Fibroblast of the aortic adventitia (primary cell): ENCODE data around the gene MAU2. TPM values are rescaled to one million over a fixed set of nuclear protein-coding genes. Genes with fewer than 3 reads are reported as not detected.
"Not testable (repeated sequence)": the region's sequence is repeated elsewhere in the genome, so short reads cannot be mapped to it uniquely, and the experiment has no call there.

Source experiments
- DNase-seq: peaks from one replicate; pipeline ENCODE4 v3.0.0-alpha.2; 2010; ENCODE audit warnings: low read depth
- H3K4me3 ChIP-seq: 2 replicates; pipeline ENCODE4 v1.5.1; 2011; ENCODE audit warnings: low read depth, mild to moderate bottlenecking, control low read depth, low read length, moderate library complexity
- CTCF ChIP-seq: IDR thresholded peaks from 2 replicates; pipeline ENCODE4 v1.5.1; 2011; ENCODE audit warnings: mild to moderate bottlenecking, low read length, control low read depth, inconsistent platforms; ENCODE audit not compliant: insufficient read depth
- total RNA-seq: library from RNA; depleted of rRNA; stranded (reverse); fragments of >200 nt; gene quantifications from 2 replicates; pipeline ENCODE4 v1.2.3, GENCODE V29; 2012; ENCODE audit warnings: low replicate concordance

Gene MAU2
- total RNA-seq, 1 donor = 34.6 TPM

- DNase-seq = no peak
- TF ChIP-seq CTCF = no peak
Observed at GRCh38 chr19:19343016-19343362, 22.4 kb downstream of the MAU2 start.

GRCh38 chr19:19343762-19344161 is 23.1 kb downstream of the MAU2 start:
- no peak overlapping the region for H3K4me3 ChIP-seq
- TF ChIP-seq CTCF = no peak
- no peak for DNase-seq

More at GRCh38 chr19:19343016-19343362, 22.4 kb downstream of the MAU2 start:
- H3K4me3 ChIP-seq = no peak overlapping the region

GRCh38 chr19:19345232-19345631 is 24.6 kb downstream of the MAU2 start:
- H3K4me3 ChIP-seq = no peak overlapping the region
- TF ChIP-seq CTCF = no peak
- no peak for DNase-seq

- no peak for DNase-seq
- no peak overlapping the region for H3K4me3 ChIP-seq
- TF ChIP-seq CTCF = no peak
Observed at GRCh38 chr19:19345970-19346369, 25.3 kb downstream of the MAU2 start.

- no peak for DNase-seq
- no peak overlapping the region for H3K4me3 ChIP-seq
- TF ChIP-seq CTCF = no peak
Observed at GRCh38 chr19:19347401-19348110, 26.9 kb downstream of the MAU2 start.

- DNase-seq = peak; percentile 21
- TF ChIP-seq CTCF = no peak
- no peak overlapping the region for H3K4me3 ChIP-seq
Observed at GRCh38 chr19:19348266-19348665, 27.6 kb downstream of the MAU2 start.

GRCh38 chr19:19349365-19349764 is 28.7 kb downstream of the MAU2 start:
- H3K4me3 ChIP-seq = no peak overlapping the region
- no peak for DNase-seq
- no peak for TF ChIP-seq CTCF

GRCh38 chr19:19350756-19351155 is 30.1 kb downstream of the MAU2 start:
- not testable (repeated sequence) for DNase-seq, H3K4me3 ChIP-seq
